PC-3 (cell line): ENCODE results near the gene CHAC1. TPM values are rescaled to one million over a fixed set of nuclear protein-coding genes. Genes with fewer than 3 reads are reported as not detected.

ENCODE experiments used
- ATAC-seq: fragments of 200-7000 bp; cut with Tn5 transposase; 2 replicates; pipeline ENCODE4 v1.9.1; 2020; ENCODE audit warnings: mild to moderate bottlenecking, moderate library complexity
- BruUV-seq: library from RNA; stranded (reverse); fragments of 400-500 nt; replicated peaks from 2 replicates; lab custom pipeline; 2021; lab: Mats Ljungman, UMichigan
- CTCF ChIA-PET: fragments of 300-600 bp; sonication (Branson Sonifier 250); formaldehyde crosslinking; loops from one replicate; lab custom pipeline; 2022; ENCODE audit warnings: antibody characterized with exemption; lab: Charles Lee
- POLR2A ChIA-PET: fragments of 300-600 bp; sonication (Branson Sonifier 250); formaldehyde crosslinking; loops from one replicate; lab custom pipeline; 2022; ENCODE audit warnings: antibody characterized with exemption; ENCODE audit not compliant: unreplicated experiment; lab: Charles Lee
- DNase-seq: peaks from one replicate; pipeline ENCODE4 v3.0.0-alpha.2; 2015
- H2AFZ ChIP-seq: fragments of 300-600 bp; sonication (generic); 2 replicates; pipeline ENCODE4 v1.6.0; 2016; ENCODE audit warnings: antibody characterized with exemption, low read length
- H3F3A ChIP-seq: fragments of 300-600 bp; sonication (generic); one replicate; pipeline ENCODE4 v1.6.0; 2017; ENCODE audit warnings: antibody characterized with exemption, low read length, control low read depth, mild to moderate bottlenecking; ENCODE audit not compliant: unreplicated experiment
- H3K27ac ChIP-seq: fragments of 300-600 bp; sonication (generic); 2 replicates; pipeline ENCODE4 v1.5.1; 2016; ENCODE audit warnings: mild to moderate bottlenecking, low read length
- H3K27me3 ChIP-seq: fragments of 300-600 bp; sonication (generic); 2 replicates; pipeline ENCODE4 v1.6.1; 2016; ENCODE audit warnings: low read length, mixed read lengths
- H3K36me3 ChIP-seq: fragments of 300-600 bp; sonication (generic); 2 replicates; pipeline ENCODE4 v1.6.1; 2016; ENCODE audit warnings: low read depth, mixed run types, low read length, mixed read lengths
- H3K4me1 ChIP-seq: fragments of 300-600 bp; sonication (generic); 2 replicates; pipeline ENCODE4 v1.5.1; 2016; ENCODE audit warnings: low read length; ENCODE audit not compliant: insufficient read depth
- H3K4me2 ChIP-seq: fragments of 300-600 bp; sonication (generic); 2 replicates; pipeline ENCODE4 v1.6.0; 2016; ENCODE audit warnings: low read length
- H3K4me3 ChIP-seq: fragments of 300-600 bp; sonication (generic); 2 replicates; pipeline ENCODE4 v1.5.1; 2016; ENCODE audit warnings: mild to moderate bottlenecking, low read length, mixed read lengths
- H3K79me2 ChIP-seq: fragments of 300-600 bp; sonication (generic); 2 replicates; pipeline ENCODE4 v1.6.1; 2017; ENCODE audit warnings: low read length, mixed read lengths
- H3K9ac ChIP-seq: fragments of 300-600 bp; sonication (generic); 2 replicates; pipeline ENCODE4 v1.6.0; 2016; ENCODE audit warnings: mild to moderate bottlenecking, low read length
- H3K9me2 ChIP-seq: fragments of 300-600 bp; sonication (generic); replicated peaks from 2 replicates; pipeline ENCODE4 v1.6.1; 2016; ENCODE audit warnings: mixed run types, low read length, mixed read lengths
- H3K9me3 ChIP-seq: fragments of 300-600 bp; sonication (generic); 2 replicates; pipeline ENCODE4 v1.6.1; 2016; ENCODE audit warnings: low read length, mixed read lengths
- H4K20me1 ChIP-seq: fragments of 300-600 bp; sonication (generic); 2 replicates; pipeline ENCODE4 v1.6.1; 2016; ENCODE audit warnings: low read length, mixed read lengths
- EZH2 ChIP-seq: fragments of 300-600 bp; sonication (generic); IDR thresholded peaks from one replicate; pipeline ENCODE4 v1.6.1; 2017; ENCODE audit warnings: antibody characterized with exemption, mild to moderate bottlenecking, low read length; ENCODE audit not compliant: unreplicated experiment
- EZH2phosphoT487 ChIP-seq: fragments of 300-600 bp; sonication (generic); IDR thresholded peaks from 2 replicates; pipeline ENCODE4 v1.6.1; 2018; ENCODE audit warnings: mild to moderate bottlenecking, antibody characterized with exemption, low read length, borderline replicate concordance
- intact Hi-C: fragments of 100-400 bp; cut with micrococcal nuclease; formaldehyde crosslinking; loops from 2 replicates; pipeline ENCODE4 v1.9.0; 2023
- total RNA-seq: library from RNA; depleted of rRNA; stranded (reverse); fragments of >200 nt; gene quantifications from 2 replicates; pipeline ENCODE4 v1.2.3, GENCODE V29; 2014
- TF ChIP-seq, protein P1 (sequence below): fragments of 300-600 bp; sonication (generic); conservative IDR thresholded peaks from 2 replicates; pipeline ENCODE4 v1.5.1; 2017; ENCODE audit warnings: antibody characterized with exemption, low read depth, mild to moderate bottlenecking, low read length

CHAC1 gene
- total RNA-seq, 1 experiment from 2014 or later, result 13.3 TPM

DNA sequence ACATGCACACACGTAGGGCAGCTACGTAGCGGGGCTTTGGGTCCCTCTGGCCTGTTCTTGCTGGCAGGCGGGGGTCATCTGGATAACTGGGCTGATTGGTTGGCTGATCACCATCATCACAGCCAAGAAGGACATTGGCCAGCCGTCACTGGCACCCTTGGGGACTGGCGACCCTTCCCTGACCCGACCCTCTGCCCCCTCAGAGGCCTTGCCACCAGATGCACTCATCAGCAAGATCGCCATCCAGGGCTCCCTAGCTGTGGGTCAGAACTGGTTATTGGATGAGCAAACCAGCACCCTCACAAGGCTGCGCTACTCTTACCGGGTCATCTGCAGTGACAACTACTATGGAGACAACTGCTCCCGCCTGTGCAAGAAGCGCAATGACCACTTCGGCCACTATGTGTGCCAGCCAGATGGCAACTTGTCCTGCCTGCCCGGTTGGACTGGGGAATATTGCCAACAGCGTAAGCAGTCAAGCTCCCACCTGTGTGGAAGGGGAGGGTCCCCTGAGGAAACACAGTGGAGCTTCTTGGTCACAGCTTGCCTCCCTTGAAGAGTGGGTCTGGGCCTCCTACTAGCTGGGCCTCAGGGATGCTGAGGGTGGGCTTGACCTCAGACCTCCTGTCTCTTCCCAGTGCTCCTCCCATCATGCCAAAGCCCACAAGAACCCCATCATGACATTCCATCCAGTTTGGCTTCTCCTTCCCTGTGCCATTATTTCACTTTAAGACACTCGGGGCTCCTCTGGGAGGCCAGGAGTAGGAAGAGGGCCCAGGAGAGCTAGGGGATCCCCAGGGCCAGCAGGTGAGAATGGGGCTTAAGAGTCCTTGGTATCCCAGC lies 21.8 kb upstream of the CHAC1 start:
- H3K9me2 ChIP-seq, result no peaks in the 10 kb centered on the region
- peak overlapping the region; percentile 97 for H3K4me2 ChIP-seq
- H4K20me1 ChIP-seq, result no peaks in the 10 kb centered on the region
- no peak overlapping the region for H3K9ac ChIP-seq
- TF ChIP-seq, protein P1, sequence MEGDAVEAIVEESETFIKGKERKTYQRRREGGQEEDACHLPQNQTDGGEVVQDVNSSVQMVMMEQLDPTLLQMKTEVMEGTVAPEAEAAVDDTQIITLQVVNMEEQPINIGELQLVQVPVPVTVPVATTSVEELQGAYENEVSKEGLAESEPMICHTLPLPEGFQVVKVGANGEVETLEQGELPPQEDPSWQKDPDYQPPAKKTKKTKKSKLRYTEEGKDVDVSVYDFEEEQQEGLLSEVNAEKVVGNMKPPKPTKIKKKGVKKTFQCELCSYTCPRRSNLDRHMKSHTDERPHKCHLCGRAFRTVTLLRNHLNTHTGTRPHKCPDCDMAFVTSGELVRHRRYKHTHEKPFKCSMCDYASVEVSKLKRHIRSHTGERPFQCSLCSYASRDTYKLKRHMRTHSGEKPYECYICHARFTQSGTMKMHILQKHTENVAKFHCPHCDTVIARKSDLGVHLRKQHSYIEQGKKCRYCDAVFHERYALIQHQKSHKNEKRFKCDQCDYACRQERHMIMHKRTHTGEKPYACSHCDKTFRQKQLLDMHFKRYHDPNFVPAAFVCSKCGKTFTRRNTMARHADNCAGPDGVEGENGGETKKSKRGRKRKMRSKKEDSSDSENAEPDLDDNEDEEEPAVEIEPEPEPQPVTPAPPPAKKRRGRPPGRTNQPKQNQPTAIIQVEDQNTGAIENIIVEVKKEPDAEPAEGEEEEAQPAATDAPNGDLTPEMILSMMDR, result no peak
- no peak for TF ChIP-seq EZH2phosphoT487
- no peak for TF ChIP-seq EZH2
- ATAC-seq (no peak), DNase-seq (no peak)
- H3K27ac ChIP-seq, result no peak overlapping the region
- H3K27me3 ChIP-seq, result peaks cover 21% of the 10 kb centered on the region
- BruUV-seq, result no TSS peak
- no peaks in the 10 kb centered on the region for H3K9me3 ChIP-seq
- H3K4me1 ChIP-seq, result peaks cover 49% of the 10 kb centered on the region
- H3K79me2 ChIP-seq, result no peaks in the 10 kb centered on the region
- no peak overlapping the region for H2AFZ ChIP-seq
- peak overlapping the region; percentile 76; the same call in 1 of the 2 replicates for H3K4me3 ChIP-seq
- H3F3A ChIP-seq, result no peaks in the 10 kb centered on the region
- ChIA-PET POLR2A (no interaction called here), CTCF (interaction anchor here (1.2 to 2.0 kb wide), 2 partner anchors 26 to 87 kb away, joined by 9 to 16 read pairs; no protein-coding TSS in a partner anchor)
- H3K36me3 ChIP-seq, result no peaks in the 10 kb centered on the region
- intact Hi-C loops, result loop anchor here (10.0 kb wide), 1 partner anchor 253 kb away; no protein-coding TSS in a partner anchor

DNA sequence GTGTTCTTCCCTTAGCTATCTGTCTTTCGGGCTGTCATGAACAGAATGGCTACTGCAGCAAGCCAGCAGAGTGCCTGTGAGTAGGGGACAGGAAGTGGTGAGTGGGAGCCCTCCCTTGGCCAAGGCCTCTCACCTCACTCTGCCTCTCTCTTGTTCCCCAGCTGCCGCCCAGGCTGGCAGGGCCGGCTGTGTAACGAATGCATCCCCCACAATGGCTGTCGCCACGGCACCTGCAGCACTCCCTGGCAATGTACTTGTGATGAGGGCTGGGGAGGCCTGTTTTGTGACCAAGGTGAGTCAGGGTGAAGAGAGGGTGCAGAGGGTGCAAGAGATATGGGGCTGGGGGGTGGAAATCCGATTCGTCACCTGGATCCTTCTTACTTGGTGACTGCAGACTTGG lies 21.1 kb upstream of the CHAC1 start:
- DNase-seq (no peak), ATAC-seq (no peak)
- Histone ChIP-seq H3K27me3 (peaks cover 15% of the 10 kb centered on the region), H3K4me3 (no peak overlapping the region), H4K20me1 (no peaks in the 10 kb centered on the region), H3K79me2 (no peaks in the 10 kb centered on the region), H3K9me3 (no peaks in the 10 kb centered on the region), H3K9me2 (no peaks in the 10 kb centered on the region), H3F3A (no peaks in the 10 kb centered on the region), H2AFZ (no peak overlapping the region), H3K27ac (no peak overlapping the region), H3K36me3 (no peaks in the 10 kb centered on the region), H3K4me1 (peaks cover 52% of the 10 kb centered on the region), H3K9ac (no peak overlapping the region), H3K4me2 (no peak overlapping the region)
- CTCF ChIA-PET, result interaction anchor here (1.4 kb wide), 1 partner anchor 9 kb away, joined by 5 read pairs; no protein-coding TSS in a partner anchor
- intact Hi-C loops, result loop anchor here (10.0 kb wide), 1 partner anchor 253 kb away; no protein-coding TSS in a partner anchor
- POLR2A ChIA-PET, result no interaction called here
- TF ChIP-seq, protein P1, result no peak
- no peak for TF ChIP-seq EZH2phosphoT487
- no peak for TF ChIP-seq EZH2
- no TSS peak for BruUV-seq
